ENCODE results near the gene EGLN3.

The EGLN3 gene

DNA sequence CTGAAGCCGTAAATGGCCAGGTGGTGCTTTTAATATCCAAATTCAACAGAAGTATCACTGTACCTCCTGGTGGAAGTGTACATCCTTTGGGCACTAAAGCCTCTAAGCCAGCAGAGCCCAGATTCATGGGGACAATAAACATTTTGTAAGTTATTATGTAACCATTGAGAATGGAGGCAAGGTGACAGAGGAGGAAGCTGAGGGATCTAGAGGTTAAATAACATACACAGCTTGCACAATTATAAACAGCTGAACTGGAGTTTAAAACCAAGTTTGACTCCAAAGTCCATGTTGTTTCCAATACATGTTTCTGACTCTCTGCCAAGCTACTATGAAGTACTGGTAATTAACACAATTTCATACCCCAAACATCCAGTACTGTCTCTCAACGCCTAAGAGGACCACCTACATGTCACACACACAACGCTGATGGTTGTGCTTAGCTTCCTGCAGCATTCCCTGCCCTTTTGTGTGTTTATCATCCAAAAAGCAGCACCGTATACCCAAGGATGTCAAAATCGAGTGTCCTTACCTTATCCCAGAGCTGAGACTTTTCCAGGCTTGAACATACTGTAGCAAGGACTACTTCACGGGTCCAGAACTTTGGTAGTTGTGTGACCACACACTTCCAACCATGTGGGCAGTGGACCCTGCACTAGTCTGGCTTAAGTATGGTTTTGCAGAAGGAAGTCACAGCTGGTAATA is 41.3 kb downstream of the EGLN3 start:
- no peak for DNase-seq

DNA sequence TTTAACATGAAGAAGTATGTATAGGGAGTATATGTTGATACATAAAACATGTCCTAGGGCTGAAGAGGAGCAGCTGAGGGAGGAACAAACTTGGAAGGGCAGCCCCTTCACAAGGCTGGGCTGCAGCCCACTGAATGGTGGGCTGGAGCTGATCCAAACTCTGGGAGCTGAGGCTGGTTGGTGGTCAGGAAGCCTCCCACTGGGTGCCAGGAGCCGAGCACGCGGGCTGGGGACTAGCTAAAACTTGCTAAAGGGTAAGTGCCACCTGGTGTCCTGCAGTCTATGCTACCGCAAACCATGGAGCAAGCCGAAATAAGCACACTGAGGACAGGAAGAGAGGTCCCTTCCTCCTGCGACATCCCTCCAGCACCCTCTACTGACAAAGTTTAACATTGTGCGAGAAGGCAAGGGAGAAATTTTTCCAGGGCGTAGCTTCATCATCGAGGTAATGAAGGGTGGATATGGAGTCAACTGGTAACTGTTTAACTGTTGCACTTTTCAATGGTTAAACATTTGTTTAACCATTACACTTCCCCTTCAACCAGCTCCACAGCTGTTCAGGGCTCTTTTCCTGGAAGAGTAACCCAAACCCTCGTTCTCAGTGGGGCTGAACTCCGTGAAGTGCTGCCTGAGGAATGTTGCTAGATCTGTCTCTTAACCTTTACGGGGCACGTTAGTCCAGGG is 42.2 kb downstream of the EGLN3 start:
- DNase-seq = no peak

DNA sequence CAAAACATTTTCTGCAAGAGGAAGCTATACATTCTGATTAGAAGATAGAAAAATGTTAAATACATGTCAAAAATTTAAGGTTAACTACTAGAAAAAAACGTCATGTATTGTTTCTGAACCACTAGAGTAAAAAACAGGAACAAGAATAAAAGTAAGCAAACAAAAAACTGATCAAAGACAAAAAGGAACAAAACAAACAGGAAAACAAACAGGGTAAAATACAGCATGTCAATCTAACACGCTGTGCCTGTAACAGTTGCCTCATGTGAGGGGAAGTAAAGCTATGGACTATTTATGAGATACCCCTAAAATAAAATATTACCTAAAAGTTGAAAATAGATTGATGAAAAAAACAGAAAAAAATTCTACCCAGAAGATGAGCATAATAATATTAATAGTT is 43.9 kb downstream of the EGLN3 start:
- DNase-seq = no peak

DNA sequence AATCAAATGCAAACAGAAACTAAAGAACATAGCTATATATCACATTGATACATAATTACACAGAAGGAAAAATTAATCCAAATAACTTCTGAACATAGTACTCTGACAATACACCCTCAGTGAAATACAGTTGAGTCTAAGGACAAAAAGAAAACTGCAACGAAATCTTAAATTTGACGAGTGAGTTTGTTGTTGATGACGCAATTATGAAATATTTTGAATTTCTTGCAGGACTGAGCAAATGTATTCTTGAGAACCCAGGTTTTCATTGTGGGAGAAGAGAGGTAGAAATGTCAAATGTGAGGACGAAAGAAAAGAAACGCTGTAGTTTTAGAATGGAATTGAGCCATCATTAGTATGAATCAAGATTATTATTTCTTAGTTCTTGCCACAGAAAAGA is 46.3 kb downstream of the EGLN3 start:
- DNase-seq = no peak

- no peak for DNase-seq
These were observed 47.5 kb downstream of the EGLN3 start for GRCh38 chr14:33903369-33903768.

DNA sequence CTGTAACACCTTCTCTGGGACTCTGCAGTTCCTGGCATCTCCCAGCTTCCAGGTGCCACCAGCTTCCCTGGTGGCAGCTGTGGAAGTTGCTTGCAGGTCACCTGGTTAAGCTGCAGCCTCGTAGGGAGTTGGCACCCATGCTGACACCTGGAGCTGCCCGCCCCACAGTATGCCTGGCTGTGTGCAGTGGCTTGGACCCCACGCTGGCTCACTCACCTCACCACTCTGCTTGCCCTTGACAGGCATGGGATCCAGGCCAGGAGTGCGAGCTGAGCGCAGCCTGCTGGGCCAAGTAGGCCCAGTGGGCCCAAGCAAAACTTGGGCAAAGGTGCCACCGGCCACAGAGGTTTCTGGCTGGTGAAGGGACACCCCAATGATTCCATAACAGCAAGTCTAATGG is 48.5 kb downstream of the EGLN3 start:
- DNase-seq = no peak

DNA sequence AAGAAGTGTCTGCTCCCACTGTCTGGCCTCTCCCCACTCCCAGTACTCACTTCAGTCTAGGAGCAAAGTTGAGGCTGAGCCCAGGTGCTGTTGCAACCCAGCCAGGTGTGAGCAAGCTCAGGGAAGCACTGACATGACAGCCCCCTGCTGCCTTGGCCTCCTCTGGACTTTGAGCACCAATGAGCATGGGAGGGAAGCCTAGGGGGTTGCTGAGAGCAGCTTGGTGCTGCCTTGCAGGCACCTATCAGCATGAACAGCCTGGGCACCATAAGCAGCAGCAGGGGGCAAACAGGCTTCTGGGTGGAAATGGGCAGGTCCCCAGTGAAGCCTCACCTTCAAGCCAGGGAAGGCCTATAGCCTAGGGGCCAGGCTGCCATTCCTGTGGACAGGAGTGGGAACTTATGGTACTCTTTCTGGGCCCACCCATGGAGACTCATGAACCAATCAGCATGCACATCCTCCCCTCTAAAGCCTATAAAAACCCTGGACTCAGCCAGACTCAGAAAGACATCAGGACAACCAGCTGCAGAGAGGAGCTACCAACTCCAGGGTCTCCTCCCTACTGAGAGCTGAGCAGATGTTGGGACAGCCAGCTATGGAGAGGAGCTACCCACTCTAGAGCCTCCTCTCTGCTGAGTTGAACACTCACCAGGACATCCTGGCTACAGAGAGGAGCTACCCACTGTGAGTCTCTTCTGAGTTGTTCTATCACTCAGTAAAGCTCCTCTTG is 49.3 kb downstream of the EGLN3 start:
- DNase-seq = no peak

GRCh38 chr14:33900706-33901105 is 50.2 kb downstream of the EGLN3 start:
- DNase-seq = no peak

DNA sequence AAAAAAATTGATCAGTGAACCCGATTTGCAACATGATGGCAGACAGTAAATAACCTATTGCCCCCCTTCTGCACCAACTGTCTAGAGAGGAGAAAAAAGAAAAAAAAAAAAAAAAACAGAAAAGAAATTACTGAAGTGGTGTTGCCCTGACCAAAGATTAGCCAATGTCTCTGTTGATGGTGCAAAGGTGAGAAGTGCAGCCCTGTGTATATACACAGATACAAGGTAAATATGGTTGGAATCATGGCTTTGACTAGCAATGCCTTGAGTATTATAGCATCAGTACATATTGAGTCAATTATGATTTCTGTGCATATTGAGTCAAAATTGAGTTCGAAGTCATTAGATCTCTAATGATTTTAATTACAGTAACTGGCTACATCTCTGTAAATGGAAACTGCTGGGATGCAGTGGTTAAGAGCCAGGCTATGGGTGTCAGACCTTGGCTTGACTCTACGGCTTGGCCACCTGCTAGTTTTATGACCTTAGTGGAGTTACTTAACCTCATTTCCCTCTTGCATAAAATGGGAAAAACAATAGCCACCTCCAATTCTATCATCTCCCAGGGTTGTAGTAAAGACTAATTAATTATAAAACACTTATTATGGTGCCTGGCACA is 51.0 kb downstream of the EGLN3 start:
- no peak for DNase-seq

DNA sequence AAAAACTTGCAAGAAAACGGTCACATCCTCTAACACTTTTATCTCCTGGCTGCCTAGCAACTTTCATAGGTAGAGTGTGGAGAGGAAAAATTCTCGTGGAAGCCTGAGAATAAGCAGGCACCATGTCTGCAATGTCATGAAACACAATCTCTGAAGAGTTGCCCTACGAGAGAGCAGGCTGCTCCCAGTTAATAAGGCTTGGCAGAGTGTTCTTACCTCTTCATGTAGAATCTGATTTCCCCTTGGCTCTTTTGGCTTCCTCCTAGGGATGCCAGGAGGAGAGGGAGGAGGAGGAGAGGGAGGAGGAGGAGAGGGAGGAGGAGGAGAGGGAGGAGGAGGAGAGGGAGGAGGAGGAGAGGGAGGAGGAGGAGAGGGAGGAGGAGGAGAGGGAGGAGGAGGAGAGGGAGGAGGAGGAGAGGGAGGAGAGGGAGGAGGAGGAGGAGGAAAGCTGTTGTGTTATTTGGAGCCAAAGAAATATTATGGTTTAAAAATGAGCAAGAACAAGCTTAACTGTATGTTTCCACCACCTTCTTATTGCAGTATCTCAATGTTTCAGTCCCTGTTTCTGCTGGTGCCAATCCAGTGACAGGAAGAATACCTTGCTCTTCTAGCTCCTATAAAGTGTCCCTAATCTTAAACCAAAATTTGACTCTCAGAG is 52.9 kb downstream of the EGLN3 start:
- DNase-seq = no peak

DNA sequence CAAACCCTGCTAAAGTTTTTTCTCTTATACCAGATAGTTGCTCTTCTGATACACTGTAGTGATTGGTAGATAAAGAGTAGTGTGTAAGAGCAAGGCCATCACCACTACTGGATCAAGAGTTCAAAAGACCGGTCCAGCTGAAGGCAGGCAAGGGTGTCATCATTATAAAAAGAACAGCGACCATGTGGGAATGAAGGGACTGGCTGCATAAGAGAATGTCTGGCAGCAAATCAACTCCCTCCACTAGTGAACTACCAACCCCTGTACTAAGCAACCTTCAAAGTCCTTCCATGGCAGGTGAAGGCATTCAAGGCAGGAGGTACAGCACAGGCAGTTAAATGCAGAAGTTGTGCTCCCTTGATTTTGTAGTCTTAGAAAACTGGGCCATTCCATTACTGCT is 53.5 kb downstream of the EGLN3 start:
- no peak for DNase-seq

GRCh38 chr14:33894339-33894738 is 56.5 kb downstream of the EGLN3 start:
- DNase-seq = no peak

DNA sequence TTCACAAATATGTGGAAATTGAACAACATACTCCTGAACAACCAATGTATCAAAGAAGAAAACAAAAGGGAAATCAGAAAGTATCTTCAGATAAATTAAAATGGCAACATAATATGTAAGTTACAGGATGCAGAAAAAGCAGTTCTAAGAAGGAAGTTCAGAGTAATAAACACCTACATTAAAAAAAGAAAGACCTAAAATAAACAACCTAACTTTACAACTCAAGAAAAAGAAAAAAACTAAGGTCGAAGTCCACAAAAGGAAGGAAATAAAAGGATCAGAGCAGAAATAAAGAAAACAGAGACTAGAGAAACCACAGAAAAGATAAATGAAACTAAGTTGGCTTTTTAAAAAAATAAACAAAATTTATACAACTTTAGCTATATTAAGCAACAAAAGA is 59.2 kb downstream of the EGLN3 start:
- no peak for DNase-seq

- DNase-seq = no peak
These were observed 66.0 kb downstream of the EGLN3 start for GRCh38 chr14:33884916-33885315.

GRCh38 chr14:33880330-33880729 is 70.5 kb downstream of the EGLN3 start:
- no peak for DNase-seq

DNA sequence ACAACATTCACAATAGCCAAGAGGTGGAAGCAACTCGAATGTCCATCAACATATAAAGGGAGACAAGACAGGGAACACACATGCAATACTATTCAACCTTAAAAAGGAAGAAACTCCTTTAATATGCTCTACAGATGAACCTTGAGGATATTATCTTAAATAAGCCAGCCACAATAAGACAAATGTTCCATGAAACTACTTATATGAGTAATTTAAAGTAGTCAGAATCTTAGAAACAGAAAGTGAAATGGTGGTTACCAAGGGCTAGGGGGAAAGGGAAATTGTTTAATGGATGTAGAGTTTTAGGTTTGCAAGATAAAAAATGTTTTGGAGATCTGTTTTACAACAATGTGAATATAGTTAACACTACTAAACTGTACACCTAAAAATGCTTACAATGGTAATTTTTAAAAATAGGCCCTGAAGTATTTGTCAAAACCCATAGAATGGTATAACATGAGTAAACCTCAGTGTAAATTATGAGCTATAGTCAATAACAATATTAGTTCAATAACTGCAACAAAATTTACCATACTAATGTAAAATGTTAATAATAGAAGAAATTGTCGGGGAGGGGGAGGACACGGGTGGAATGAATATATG is 71.1 kb downstream of the EGLN3 start:
- no peak for DNase-seq

DNA sequence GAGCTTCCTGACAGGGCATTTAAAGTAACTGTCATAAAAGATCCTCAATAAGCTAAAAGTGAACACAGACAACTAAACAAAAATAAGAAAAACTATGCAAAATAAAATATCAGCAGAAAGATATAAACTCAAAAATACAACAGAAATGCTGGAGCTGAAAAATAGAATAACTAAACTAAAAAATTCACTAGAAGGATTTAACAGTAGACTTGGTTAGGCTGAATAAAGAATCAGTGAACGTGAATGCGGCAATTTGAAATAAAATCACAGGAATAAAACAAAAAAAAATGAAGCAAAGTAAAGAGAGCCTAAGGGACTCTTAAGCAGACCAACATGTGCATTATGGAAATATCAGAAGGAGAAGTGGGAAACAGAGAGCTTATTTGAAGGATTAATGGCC is 74.6 kb downstream of the EGLN3 start:
- DNase-seq = no peak

All from stimulated activated CD4-positive, alpha-beta T cell treated with anti-CD3 and anti-CD28 coated beads, Interleukin-4, amount 100 ng/mL, for 4 hours (primary cell).